Measurements from ENCODE around the gene GDF10.

DNA sequence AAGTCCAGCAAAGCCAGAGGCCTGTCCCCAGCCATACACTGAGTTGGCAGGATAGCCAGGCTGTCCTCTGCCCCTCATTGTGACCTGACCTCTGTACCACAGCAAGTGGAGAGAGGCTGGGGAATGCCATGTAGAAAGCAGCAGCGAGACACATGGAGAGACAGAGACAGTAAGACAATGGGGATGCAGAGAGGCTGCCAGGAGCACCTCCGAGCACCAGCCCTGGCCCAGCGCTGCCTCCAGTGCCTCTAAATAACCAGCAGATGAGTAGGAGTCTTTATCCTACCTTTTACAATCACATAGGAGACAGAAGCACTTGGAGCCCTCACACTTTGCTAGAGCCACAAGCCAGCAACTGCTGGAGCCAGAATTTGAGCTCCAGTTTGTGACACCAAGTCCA is 30.4 kb downstream of the GDF10 start:
- TF ChIP-seq ZNF670 (CRISPR knock-in tag; IDR thresholded peaks at IDR 0.05; ENCODE audit: borderline replicate concordance) (no peak), TBL1XR1 (IDR thresholded peaks at IDR 0.05; ENCODE audit: borderline replicate concordance, low read length, partially characterized antibody) (no peak), XRCC5 (optimal IDR thresholded peaks at IDR 0.05; ENCODE audit: low read length) (no peak), TAF1 (CRISPR knock-in tag; IDR thresholded peaks at IDR 0.05) (no peak), MYC (CRISPR knock-in tag; IDR thresholded peaks at IDR 0.05; ENCODE audit: borderline replicate concordance) (no peak), ZNF121 (CRISPR knock-in tag; IDR thresholded peaks at IDR 0.05) (no peak), BHLHE40 (IDR thresholded peaks at IDR 0.05; ENCODE audit: low read length) (no peak)
- TF ChIP-seq, protein P1, sequence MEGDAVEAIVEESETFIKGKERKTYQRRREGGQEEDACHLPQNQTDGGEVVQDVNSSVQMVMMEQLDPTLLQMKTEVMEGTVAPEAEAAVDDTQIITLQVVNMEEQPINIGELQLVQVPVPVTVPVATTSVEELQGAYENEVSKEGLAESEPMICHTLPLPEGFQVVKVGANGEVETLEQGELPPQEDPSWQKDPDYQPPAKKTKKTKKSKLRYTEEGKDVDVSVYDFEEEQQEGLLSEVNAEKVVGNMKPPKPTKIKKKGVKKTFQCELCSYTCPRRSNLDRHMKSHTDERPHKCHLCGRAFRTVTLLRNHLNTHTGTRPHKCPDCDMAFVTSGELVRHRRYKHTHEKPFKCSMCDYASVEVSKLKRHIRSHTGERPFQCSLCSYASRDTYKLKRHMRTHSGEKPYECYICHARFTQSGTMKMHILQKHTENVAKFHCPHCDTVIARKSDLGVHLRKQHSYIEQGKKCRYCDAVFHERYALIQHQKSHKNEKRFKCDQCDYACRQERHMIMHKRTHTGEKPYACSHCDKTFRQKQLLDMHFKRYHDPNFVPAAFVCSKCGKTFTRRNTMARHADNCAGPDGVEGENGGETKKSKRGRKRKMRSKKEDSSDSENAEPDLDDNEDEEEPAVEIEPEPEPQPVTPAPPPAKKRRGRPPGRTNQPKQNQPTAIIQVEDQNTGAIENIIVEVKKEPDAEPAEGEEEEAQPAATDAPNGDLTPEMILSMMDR (CRISPR knock-in tag; IDR thresholded peaks at IDR 0.05) = no peak
- TF ChIP-seq, protein P2, sequence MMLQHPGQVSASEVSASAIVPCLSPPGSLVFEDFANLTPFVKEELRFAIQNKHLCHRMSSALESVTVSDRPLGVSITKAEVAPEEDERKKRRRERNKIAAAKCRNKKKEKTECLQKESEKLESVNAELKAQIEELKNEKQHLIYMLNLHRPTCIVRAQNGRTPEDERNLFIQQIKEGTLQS (CRISPR knock-in tag; IDR thresholded peaks at IDR 0.05) = no peak

Data from HepG2 (cell line).